Ishikawa (cell line): ENCODE data around the gene CELF2.

ENCODE experiments used
- CEBPB ChIP-seq: IDR thresholded peaks from 2 replicates; pipeline ENCODE4 v1.6.1; 2012
- CREB1 ChIP-seq: IDR thresholded peaks from 2 replicates; pipeline ENCODE4 v1.6.1; 2012; ENCODE audit warnings: low read depth
- EGR1 ChIP-seq: IDR thresholded peaks from 2 replicates; pipeline ENCODE4 v1.6.1; 2012
- EP300 ChIP-seq: IDR thresholded peaks from 2 replicates; pipeline ENCODE4 v1.6.1; 2012; ENCODE audit warnings: borderline replicate concordance
- FOXM1 ChIP-seq: IDR thresholded peaks from 2 replicates; pipeline ENCODE4 v1.6.1; 2012; ENCODE audit warnings: low read depth, borderline replicate concordance
- MAX ChIP-seq: IDR thresholded peaks from 2 replicates; pipeline ENCODE4 v1.6.1; 2012
- NFIC ChIP-seq: IDR thresholded peaks from 2 replicates; pipeline ENCODE4 v1.6.1; 2012
- RAD21 ChIP-seq: IDR thresholded peaks from 2 replicates; pipeline ENCODE4 v1.6.1; 2012; ENCODE audit warnings: low read depth
- REST ChIP-seq: IDR thresholded peaks from 2 replicates; pipeline ENCODE4 v1.6.1; 2012; ENCODE audit warnings: low read depth, mild to moderate bottlenecking
- TCF12 ChIP-seq: IDR thresholded peaks from 2 replicates; pipeline ENCODE4 v1.6.1; 2012; ENCODE audit warnings: low read depth
- TEAD4 ChIP-seq: IDR thresholded peaks from 2 replicates; pipeline ENCODE4 v1.6.1; 2012
- USF1 ChIP-seq: IDR thresholded peaks from 2 replicates; pipeline ENCODE4 v1.6.1; 2012
- ZBTB7A ChIP-seq: IDR thresholded peaks from 2 replicates; pipeline ENCODE4 v1.6.1; 2012; ENCODE audit warnings: low read depth

- TF ChIP-seq CEBPB (no peak), TEAD4 (no peak), NFIC (no peak), RAD21 (no peak), MAX (no peak), EGR1 (no peak), ZBTB7A (no peak), FOXM1 (no peak), USF1 (no peak), REST (no peak), CREB1 (no peak), TCF12 (no peak), EP300 (no peak)
Measured at GRCh38 chr10:11068861-11069633, 51.4 kb downstream of the CELF2 start.
